Sigmoid colon (tissue), 4 donors: ENCODE results near the gene APOC3.

Experiments
- EP300 ChIP-seq, 4 donors: sonication (generic); formaldehyde crosslinking; IDR thresholded peaks; one replicate each; pipeline ENCODE4 v1.6.1; 2017; ENCODE audit warnings: antibody characterized with exemption in 4 of 4
- POLR2A ChIP-seq, 2 donors: fragments of 450-650 bp; IDR thresholded peaks; one replicate each; pipeline ENCODE4 v1.6.1; 2016; ENCODE audit warnings: antibody characterized with exemption in 2 of 2, mild to moderate bottlenecking in 2 of 2, moderate library complexity in 2 of 2
- POLR2AphosphoS5 ChIP-seq, 4 donors: sonication (generic); formaldehyde crosslinking; IDR thresholded peaks; one replicate each; pipeline ENCODE4 v1.6.1; 2017; ENCODE audit warnings: antibody characterized with exemption in 4 of 4
- TF ChIP-seq, protein P1 (sequence below), 4 experiments: fragments of 450-650 bp in 3 of 4; fragments of 200-600 bp in 1 of 4; IDR thresholded peaks; one replicate each; pipeline ENCODE4 v1.5.1; 2016 to 2019; ENCODE audit warnings: antibody characterized with exemption in 4 of 4, mild to moderate bottlenecking in 3 of 4, moderate library complexity in 2 of 4

GRCh38 chr11:116831790-116832349 is 2.2 kb downstream of the APOC3 start:
- TF ChIP-seq POLR2AphosphoS5 (IDR thresholded peaks at IDR 0.05) (no peak), EP300 (IDR thresholded peaks at IDR 0.05) (no peak), POLR2A (IDR thresholded peaks at IDR 0.05) (no peak)
- TF ChIP-seq, protein P1, sequence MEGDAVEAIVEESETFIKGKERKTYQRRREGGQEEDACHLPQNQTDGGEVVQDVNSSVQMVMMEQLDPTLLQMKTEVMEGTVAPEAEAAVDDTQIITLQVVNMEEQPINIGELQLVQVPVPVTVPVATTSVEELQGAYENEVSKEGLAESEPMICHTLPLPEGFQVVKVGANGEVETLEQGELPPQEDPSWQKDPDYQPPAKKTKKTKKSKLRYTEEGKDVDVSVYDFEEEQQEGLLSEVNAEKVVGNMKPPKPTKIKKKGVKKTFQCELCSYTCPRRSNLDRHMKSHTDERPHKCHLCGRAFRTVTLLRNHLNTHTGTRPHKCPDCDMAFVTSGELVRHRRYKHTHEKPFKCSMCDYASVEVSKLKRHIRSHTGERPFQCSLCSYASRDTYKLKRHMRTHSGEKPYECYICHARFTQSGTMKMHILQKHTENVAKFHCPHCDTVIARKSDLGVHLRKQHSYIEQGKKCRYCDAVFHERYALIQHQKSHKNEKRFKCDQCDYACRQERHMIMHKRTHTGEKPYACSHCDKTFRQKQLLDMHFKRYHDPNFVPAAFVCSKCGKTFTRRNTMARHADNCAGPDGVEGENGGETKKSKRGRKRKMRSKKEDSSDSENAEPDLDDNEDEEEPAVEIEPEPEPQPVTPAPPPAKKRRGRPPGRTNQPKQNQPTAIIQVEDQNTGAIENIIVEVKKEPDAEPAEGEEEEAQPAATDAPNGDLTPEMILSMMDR (IDR thresholded peaks at IDR 0.05) = no peak
